SJSA1 (cell line): Measurements from ENCODE around the gene NUP107. TPM values are rescaled to one million over a fixed set of nuclear protein-coding genes. Genes with fewer than 3 reads are reported as not detected.
"Not testable (repeated sequence)": the region's sequence is repeated elsewhere in the genome, so short reads cannot be mapped to it uniquely, and the experiment has no call there.

Experiments used
- DNase-seq, 2 experiments: peaks; one replicate each; pipeline ENCODE4 v3.0.0-alpha.2; 2015 to 2020; ENCODE audit warnings: low spot score in 2 of 2, low read depth in 1 of 2
- H3K27ac ChIP-seq: fragments of 250-450 bp; sonication (Bioruptor Pico); 2 replicates; pipeline ENCODE4 v1.5.1; 2020; ENCODE audit warnings: mild to moderate bottlenecking, moderate library complexity
- H3K27me3 ChIP-seq: fragments of 250-450 bp; sonication (Bioruptor Pico); replicated peaks from 2 replicates; pipeline ENCODE4 v1.5.1; 2020; ENCODE audit warnings: mild to moderate bottlenecking, moderate library complexity
- H3K36me3 ChIP-seq: fragments of 250-450 bp; sonication (Bioruptor Pico); 2 replicates; pipeline ENCODE4 v1.5.1; 2020; ENCODE audit warnings: mild to moderate bottlenecking
- H3K4me1 ChIP-seq: fragments of 250-450 bp; sonication (Bioruptor Pico); replicated peaks from 2 replicates; pipeline ENCODE4 v1.6.1; 2021; ENCODE audit warnings: mild to moderate bottlenecking
- H3K4me3 ChIP-seq: fragments of 250-450 bp; sonication (Bioruptor Pico); 2 replicates; pipeline ENCODE4 v1.5.1; 2020; ENCODE audit warnings: mild to moderate bottlenecking
- H3K9me3 ChIP-seq: fragments of 250-450 bp; sonication (Bioruptor Pico); replicated peaks from 2 replicates; pipeline ENCODE4 v1.5.1; 2020; ENCODE audit warnings: mild to moderate bottlenecking
- total RNA-seq: library from RNA; depleted of rRNA; stranded (reverse); fragments of >200 nt; shearing (Covaris generic); gene quantifications from 2 replicates; pipeline ENCODE4 v1.2.3, GENCODE V29; 2014

The NUP107 gene
- total RNA-seq, 1 experiment from 2014 or later: 93.5 TPM

GRCh38 chr12:68674376-68674775 is 12.4 kb upstream of the NUP107 start:
- Histone ChIP-seq H3K4me3 (no peak overlapping the region), H3K27ac (no peak overlapping the region), H3K9me3 (no peaks in the 10 kb centered on the region), H3K4me1 (peaks cover 9% of the 10 kb centered on the region; the same call in 1 of the 2 replicates), H3K27me3 (no peaks in the 10 kb centered on the region), H3K36me3 (no peaks in the 10 kb centered on the region)
- DNase-seq: no peak

DNA sequence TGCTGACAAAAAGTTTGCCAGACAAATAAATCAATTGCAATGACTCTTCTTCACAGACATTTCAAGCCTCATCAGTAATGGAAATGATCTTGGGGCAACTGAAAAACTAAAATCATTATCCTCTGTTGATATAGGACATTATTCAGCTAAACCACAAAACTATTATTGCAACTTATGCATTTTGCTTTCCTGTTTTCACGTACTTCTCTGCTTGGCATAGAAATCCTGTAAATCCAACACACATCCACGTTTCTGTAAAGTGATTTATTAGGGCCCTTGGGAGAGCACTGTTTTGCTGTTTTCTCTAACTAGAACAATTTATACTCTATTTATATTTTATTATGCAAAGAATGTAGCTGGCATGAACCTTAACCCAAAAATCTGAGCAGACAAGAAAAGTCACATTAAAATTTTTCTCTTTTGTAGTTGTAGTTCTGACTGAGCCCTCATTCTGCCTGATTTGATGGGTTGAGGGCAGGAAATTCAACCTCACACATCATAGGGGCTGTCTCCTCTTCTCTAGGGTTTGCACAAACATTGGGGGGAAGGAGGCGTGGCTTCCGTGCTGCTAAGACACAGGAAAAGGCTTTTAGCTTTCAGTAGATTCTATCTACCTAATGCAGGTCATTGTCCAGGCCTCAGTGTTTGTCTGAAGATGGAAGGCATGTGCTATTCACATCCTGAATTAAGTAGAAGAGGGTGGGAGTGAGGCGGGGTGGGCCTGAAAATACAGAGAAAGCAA is 11.5 kb upstream of the NUP107 start:
- no peak overlapping the region for H3K27ac ChIP-seq
- no peak overlapping the region for H3K4me3 ChIP-seq
- H3K4me1 ChIP-seq: peaks cover 9% of the 10 kb centered on the region; the same call in 1 of the 2 replicates
- DNase-seq: no peak
- no peaks in the 10 kb centered on the region for H3K36me3 ChIP-seq
- H3K9me3 ChIP-seq: no peaks in the 10 kb centered on the region
- no peaks in the 10 kb centered on the region for H3K27me3 ChIP-seq

DNA sequence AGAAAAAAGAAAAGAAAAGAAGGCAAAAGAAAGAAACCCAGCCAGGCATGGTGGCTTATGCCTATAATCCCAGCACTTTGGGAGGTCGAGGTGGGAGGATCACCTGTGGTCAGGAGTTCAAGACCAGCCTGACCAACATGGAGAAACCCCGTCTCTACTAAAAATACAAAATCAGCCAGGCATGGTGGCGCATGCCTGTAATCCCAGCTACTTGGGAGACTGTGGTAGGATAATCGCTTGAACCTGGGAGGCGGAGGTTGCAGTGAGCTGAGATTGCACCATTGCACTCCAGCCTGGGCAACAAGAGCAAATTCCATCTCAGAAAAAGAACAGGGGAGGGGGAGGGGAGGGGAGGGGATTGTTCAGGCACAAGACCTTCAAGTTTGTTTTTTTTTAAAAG is 9.9 kb upstream of the NUP107 start:
- H3K36me3 ChIP-seq, H3K9me3 ChIP-seq, H3K27me3 ChIP-seq, DNase-seq, H3K4me1 ChIP-seq, H3K4me3 ChIP-seq: not testable (repeated sequence)
- peak overlapping the region; percentile 50 for H3K27ac ChIP-seq

GRCh38 chr12:68686262-68686594 is 550 bp upstream of the NUP107 start:
- peaks cover 18% of the 10 kb centered on the region for H3K4me1 ChIP-seq
- no peak for DNase-seq
- no peaks in the 10 kb centered on the region for H3K27me3 ChIP-seq
- H3K27ac ChIP-seq: peak overlapping the region; percentile 80
- H3K4me3 ChIP-seq: peak overlapping the region; percentile 65
- H3K36me3 ChIP-seq: peaks cover 17% of the 10 kb centered on the region
- no peaks in the 10 kb centered on the region for H3K9me3 ChIP-seq

DNA sequence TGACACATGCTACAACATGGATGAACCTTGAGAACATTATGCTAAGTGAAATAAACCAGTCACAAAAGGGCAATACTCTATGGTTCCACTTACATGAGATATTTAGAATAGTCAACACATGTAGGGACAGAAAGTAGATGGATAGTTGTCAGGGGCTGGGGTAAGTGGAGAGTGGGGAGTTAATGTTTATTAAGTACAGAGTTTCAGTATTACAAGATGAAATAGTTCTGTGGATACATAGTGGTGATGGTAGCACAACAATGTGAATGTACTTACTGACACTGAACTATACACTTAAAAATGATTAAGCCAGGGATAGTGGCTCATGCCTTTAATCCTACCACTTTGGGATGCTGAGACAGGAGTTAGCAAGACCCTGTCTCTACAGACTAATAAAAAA is 8.7 kb downstream of the NUP107 start:
- H3K9me3 ChIP-seq: no peaks in the 10 kb centered on the region
- H3K27me3 ChIP-seq: no peaks in the 10 kb centered on the region
- H3K4me1 ChIP-seq: no peaks in the 10 kb centered on the region
- H3K4me3 ChIP-seq: no peak overlapping the region
- no peak overlapping the region for H3K27ac ChIP-seq
- DNase-seq: no peak
- H3K36me3 ChIP-seq: peaks cover 76% of the 10 kb centered on the region

DNA sequence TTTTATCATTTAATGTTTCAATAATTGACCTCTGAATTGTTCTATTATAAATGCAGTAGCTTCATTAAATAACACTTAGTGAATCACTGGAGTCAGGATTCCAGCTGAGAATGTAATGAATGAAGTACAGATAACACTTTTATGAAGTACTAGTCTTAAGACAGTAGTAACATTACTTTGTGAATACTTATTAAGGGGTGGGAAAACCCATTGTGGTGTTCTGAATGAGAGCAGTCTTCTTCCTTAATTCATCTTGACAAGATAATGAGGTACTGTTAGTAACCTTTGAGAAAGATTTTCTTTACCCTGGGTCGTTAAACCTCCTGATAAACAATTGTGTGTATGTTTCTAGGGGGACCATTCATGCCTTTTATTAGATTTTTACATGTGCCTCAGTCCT is 12.7 kb downstream of the NUP107 start:
- H3K27ac ChIP-seq: no peak overlapping the region
- no peaks in the 10 kb centered on the region for H3K9me3 ChIP-seq
- peaks cover 65% of the 10 kb centered on the region for H3K36me3 ChIP-seq
- H3K27me3 ChIP-seq: no peaks in the 10 kb centered on the region
- H3K4me1 ChIP-seq: no peaks in the 10 kb centered on the region
- no peak overlapping the region for H3K4me3 ChIP-seq
- DNase-seq: no peak

DNA sequence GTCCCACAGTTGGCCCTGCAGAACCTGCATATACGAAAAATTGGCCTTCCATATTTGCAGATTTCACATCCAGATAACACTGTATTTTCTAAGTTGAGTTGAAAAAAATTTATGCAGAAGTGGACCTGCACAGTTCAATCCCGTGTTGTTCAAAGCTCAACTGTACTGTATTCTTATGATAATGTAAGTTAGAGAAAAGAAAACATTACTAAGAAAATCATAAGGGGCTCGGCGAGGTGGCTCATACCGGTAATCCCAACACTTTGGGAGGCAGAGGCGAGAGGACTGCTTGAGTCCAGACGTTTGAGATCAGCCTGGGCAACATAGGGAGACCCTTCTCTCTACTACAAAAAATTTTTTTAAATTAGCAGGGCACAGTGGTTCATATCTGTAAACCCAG is 41.0 kb downstream of the NUP107 start:
- Histone ChIP-seq H3K36me3 (peaks cover 53% of the 10 kb centered on the region), H3K27me3 (no peaks in the 10 kb centered on the region), H3K9me3 (no peaks in the 10 kb centered on the region), H3K27ac (no peak overlapping the region), H3K4me3 (no peak overlapping the region), H3K4me1 (no peaks in the 10 kb centered on the region)
- no peak for DNase-seq

DNA sequence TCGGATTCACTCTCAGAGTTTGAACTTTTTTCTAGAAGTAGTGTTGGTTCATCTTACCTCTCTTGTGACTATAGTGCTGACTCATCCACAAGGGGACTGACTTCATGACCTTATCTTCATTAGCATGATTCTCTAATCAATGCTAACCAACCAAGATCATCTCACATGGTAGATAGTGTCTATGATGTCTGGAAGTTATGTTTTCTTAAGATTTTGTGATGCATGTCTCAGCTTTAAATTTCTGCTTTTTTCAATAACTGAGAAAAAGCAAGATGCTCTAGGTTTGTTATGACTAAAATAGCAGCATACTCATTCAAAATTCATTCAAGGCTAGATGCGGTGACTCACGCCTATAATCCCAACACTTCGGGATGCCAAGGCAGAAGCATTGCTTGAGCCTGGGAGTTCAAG is 46.9 kb downstream of the NUP107 start:
- no peak overlapping the region for H3K27ac ChIP-seq
- peak in 1 of 2 experiments; percentile 14 for DNase-seq
- no peak overlapping the region for H3K4me3 ChIP-seq
- peaks cover 71% of the 10 kb centered on the region for H3K36me3 ChIP-seq
- H3K4me1 ChIP-seq: no peaks in the 10 kb centered on the region; the same call in 1 of the 2 replicates
- no peaks in the 10 kb centered on the region; the same call in 1 of the 2 replicates for H3K27me3 ChIP-seq
- H3K9me3 ChIP-seq: no peaks in the 10 kb centered on the region

- H3K36me3 ChIP-seq: peaks cover 45% of the 10 kb centered on the region
- no peaks in the 10 kb centered on the region for H3K4me1 ChIP-seq
- no peaks in the 10 kb centered on the region; the same call in 1 of the 2 replicates for H3K27me3 ChIP-seq
- H3K9me3 ChIP-seq: no peaks in the 10 kb centered on the region
- DNase-seq: no peak
- no peak overlapping the region for H3K27ac ChIP-seq
- no peak overlapping the region for H3K4me3 ChIP-seq
These were observed 53.1 kb downstream of the NUP107 start for GRCh38 chr12:68739891-68740290.

DNA sequence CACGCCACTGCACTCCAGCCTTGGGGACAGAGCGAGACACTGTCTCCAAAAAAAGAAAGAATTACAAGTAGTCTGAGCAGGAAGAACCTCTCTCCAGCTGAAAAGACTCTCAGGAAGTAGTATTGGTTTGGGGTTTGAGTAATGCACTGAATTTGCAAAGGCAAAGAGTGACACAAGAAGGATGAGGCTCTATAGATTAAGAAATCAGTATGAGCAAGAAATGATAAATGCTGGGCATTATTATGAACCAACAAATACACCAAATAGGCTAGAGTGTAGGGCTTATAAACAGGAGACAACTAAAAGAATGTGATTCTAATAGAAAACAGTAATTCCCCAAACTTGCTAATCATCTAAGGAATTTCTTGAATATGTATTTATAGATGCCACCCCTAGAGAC is 56.6 kb downstream of the NUP107 start:
- DNase-seq: no peak
- Histone ChIP-seq H3K36me3 (0 out of 2 replicates have a peak, but pooled peaks cover 18% of the 10 kb centered on the region), H3K4me3 (no peak overlapping the region), H3K27me3 (no peaks in the 10 kb centered on the region), H3K27ac (no peak overlapping the region), H3K4me1 (no peaks in the 10 kb centered on the region), H3K9me3 (no peaks in the 10 kb centered on the region)

DNA sequence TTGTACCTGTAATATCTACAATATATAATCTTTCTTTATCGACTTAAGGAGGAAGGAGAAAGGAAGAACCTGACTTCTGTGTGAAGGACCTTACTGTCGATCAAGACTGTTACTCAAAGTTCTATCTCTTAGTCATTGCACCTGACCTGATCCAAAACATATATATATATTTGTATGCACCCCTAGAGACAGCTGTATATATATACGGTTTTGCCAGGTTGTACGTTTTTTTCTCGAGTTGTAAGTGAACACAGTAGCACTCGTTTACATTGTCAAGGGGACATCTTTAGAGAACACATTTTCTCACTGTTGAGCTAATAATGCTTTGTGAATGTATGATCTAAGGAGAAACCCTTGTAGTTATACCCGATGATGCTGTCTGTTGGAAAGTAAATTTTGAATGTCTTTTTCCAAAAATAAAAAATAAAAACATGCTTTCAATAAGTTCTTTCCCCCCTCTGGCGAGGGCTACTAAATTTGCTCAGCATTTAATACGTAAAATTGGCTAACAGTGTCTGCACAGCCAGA is 58.7 kb downstream of the NUP107 start:
- no peaks in the 10 kb centered on the region for H3K9me3 ChIP-seq
- no peak overlapping the region; the same call in 1 of the 2 replicates for H3K27ac ChIP-seq
- H3K27me3 ChIP-seq: no peaks in the 10 kb centered on the region; the same call in 1 of the 2 replicates
- H3K36me3 ChIP-seq: 0 out of 2 replicates have a peak, but pooled peaks cover 12% of the 10 kb centered on the region
- peak overlapping the region; percentile 47 for H3K4me3 ChIP-seq
- no peak for DNase-seq
- H3K4me1 ChIP-seq: no peaks in the 10 kb centered on the region

- H3K4me3 ChIP-seq: peak within 1 kb of the TSS; percentile 47
- no peaks in the 10 kb centered on the region for H3K4me1 ChIP-seq
- 0 out of 2 replicates have a peak, but pooled peaks cover 12% of the 10 kb centered on the region for H3K36me3 ChIP-seq
- H3K27me3 ChIP-seq: peaks cover 4% of the 10 kb centered on the region
- DNase-seq: peak; percentile 82 to 92
- no peaks in the 10 kb centered on the region for H3K9me3 ChIP-seq
- peak within 1 kb of the TSS; percentile 15; the same call in 1 of the 2 replicates for H3K27ac ChIP-seq
These were observed 59.3 kb downstream of the NUP107 start, which contains the start of gene SLC35E3 for GRCh38 chr12:68745904-68746571. TSS of gene SLC35E3 (plus strand) at chr12:68746176. CDS start at chr12:68746378, 202 bp downstream.

DNA sequence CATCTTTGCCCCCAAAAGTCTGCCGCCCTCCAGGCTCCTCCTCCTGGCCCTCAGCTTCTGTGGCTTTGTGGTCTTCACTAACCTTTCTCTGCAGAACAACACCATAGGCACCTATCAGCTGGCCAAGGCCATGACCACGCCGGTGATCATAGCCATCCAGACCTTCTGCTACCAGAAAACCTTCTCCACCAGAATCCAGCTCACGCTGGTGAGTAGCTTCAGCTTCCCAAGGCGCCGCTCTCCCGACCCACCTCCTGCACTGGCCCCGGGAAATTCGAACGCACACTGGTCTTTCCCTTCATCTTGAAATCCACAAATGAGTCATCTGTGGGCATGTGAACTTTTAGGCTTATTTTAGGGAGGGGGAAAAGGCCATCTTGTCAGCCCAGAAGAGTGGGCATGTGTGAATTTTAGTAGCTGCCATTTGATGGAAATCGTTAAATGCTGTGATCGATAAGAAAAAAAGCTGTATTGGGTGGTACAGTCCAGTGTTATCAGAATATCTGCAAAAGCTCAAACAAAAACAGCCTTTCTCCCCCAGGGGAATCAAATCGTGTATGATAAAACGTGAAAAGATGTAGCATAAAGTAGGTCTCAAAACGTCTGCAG is 59.9 kb downstream of the NUP107 start:
- peaks cover 8% of the 10 kb centered on the region for H3K27me3 ChIP-seq
- peak; percentile 65 to 69 for DNase-seq
- no peaks in the 10 kb centered on the region for H3K4me1 ChIP-seq
- H3K27ac ChIP-seq: peak overlapping the region; percentile 15; the same call in 1 of the 2 replicates
- H3K36me3 ChIP-seq: 0 out of 2 replicates have a peak, but pooled peaks cover 12% of the 10 kb centered on the region
- peak overlapping the region; percentile 47 for H3K4me3 ChIP-seq
- H3K9me3 ChIP-seq: no peaks in the 10 kb centered on the region
